ENCODE results near the gene HYOU1. TPM values are rescaled to one million over a fixed set of nuclear protein-coding genes. Genes with fewer than 3 reads are reported as not detected.

HYOU1 gene
- total and polyA plus RNA-seq, 2 experiments from 2014 or later, result 48.2 to 229 TPM

- H4K20me1 ChIP-seq (replicated peaks; ENCODE audit: insufficient read depth), result peaks cover 15% of the 10 kb centered on the region
- H3K27ac ChIP-seq (ENCODE audit: low read depth), result no peak overlapping the region
- no peak overlapping the region for H3K27ac Mint-ChIP-seq
- H3K4me3 ChIP-seq, result no peak overlapping the region
- ATAC-seq, result no peak
- H2AFZ ChIP-seq, result no peak overlapping the region
- H3K9me2 ChIP-seq (ENCODE audit: insufficient read depth), result no peaks in the 10 kb centered on the region
- peaks cover 71% of the 10 kb centered on the region for H3K36me3 Mint-ChIP-seq (ENCODE audit: low read depth)
- peaks cover 17% of the 10 kb centered on the region for H3K27me3 Mint-ChIP-seq (ENCODE audit: insufficient read depth, low read depth, poor library complexity)
- no peak for TF ChIP-seq ZNF114 (CRISPR knock-in tag; IDR thresholded peaks at IDR 0.05)
- no peaks in the 10 kb centered on the region for H3K27me3 ChIP-seq (ENCODE audit: insufficient read depth)
- no peak overlapping the region; the same call in 2 of the 3 replicates for H3K4me3 Mint-ChIP-seq
- peaks cover 12% of the 10 kb centered on the region; the same call in 1 of the 2 replicates for H3K4me1 ChIP-seq (ENCODE audit: insufficient read depth)
- H3K36me3 ChIP-seq (ENCODE audit: insufficient read depth), result peaks cover 34% of the 10 kb centered on the region
- H3F3A ChIP-seq (replicated peaks; ENCODE audit: low read depth), result peaks cover 32% of the 10 kb centered on the region
- H3K4me1 Mint-ChIP-seq, result peaks cover 25% of the 10 kb centered on the region
- H3K9me3 Mint-ChIP-seq, result no peaks in the 10 kb centered on the region; the same call in 2 of the 3 replicates
- H3K79me2 ChIP-seq (replicated peaks; ENCODE audit: insufficient read depth), result peaks cover 35% of the 10 kb centered on the region
- DNase-seq (ENCODE audit: low spot score), result no peak
- no peak overlapping the region for H3K4me2 ChIP-seq
These were observed 33.3 kb downstream of the HYOU1 start for GRCh38 chr11:119023741-119024140.

- Histone ChIP-seq H2AFZ (no peak overlapping the region), H3F3A (replicated peaks; ENCODE audit: low read depth) (peaks cover 44% of the 10 kb centered on the region), H3K9me2 (ENCODE audit: insufficient read depth) (no peaks in the 10 kb centered on the region), H3K27ac (ENCODE audit: low read depth) (no peak overlapping the region), H3K4me1 (ENCODE audit: insufficient read depth) (peaks cover 19% of the 10 kb centered on the region; the same call in 1 of the 2 replicates), H3K79me2 (replicated peaks; ENCODE audit: insufficient read depth) (peaks cover 49% of the 10 kb centered on the region), H3K4me2 (no peak overlapping the region), H4K20me1 (replicated peaks; ENCODE audit: insufficient read depth) (peaks cover 21% of the 10 kb centered on the region), H3K36me3 (ENCODE audit: insufficient read depth) (peaks cover 44% of the 10 kb centered on the region), H3K4me3 (no peak overlapping the region), H3K27me3 (ENCODE audit: insufficient read depth) (no peaks in the 10 kb centered on the region)
- Mint-ChIP-seq H3K27me3 (ENCODE audit: insufficient read depth, low read depth, poor library complexity) (peaks cover 10% of the 10 kb centered on the region), H3K27ac (no peak overlapping the region), H3K4me3 (no peak overlapping the region), H3K4me1 (peaks cover 10% of the 10 kb centered on the region), H3K9me3 (peaks cover 3% of the 10 kb centered on the region; the same call in 1 of the 3 replicates), H3K36me3 (ENCODE audit: low read depth) (peaks cover 69% of the 10 kb centered on the region)
- ATAC-seq (no peak), DNase-seq (ENCODE audit: low spot score) (no peak)
- TF ChIP-seq POLR2AphosphoS5 (IDR thresholded peaks at IDR 0.05; ENCODE audit: low read depth) (no peak), ZNF462 (CRISPR knock-in tag; IDR thresholded peaks at IDR 0.05) (no peak), ETS1 (IDR thresholded peaks at IDR 0.05) (no peak), EZH2 (IDR thresholded peaks at IDR 0.05; ENCODE audit: low read depth, unreplicated experiment) (no peak), ZNF114 (CRISPR knock-in tag; IDR thresholded peaks at IDR 0.05) (no peak), JUNB (IDR thresholded peaks at IDR 0.05; ENCODE audit: unreplicated experiment) (no peak), CTCF (conservative IDR thresholded peaks at IDR 0.05; ENCODE audit: low read depth in 2 of 2) (no peak), CREB1 (CRISPR knock-in tag; IDR thresholded peaks at IDR 0.05; ENCODE audit: low read depth) (no peak), REST (IDR thresholded peaks at IDR 0.05; ENCODE audit: unreplicated experiment) (no peak)
These were observed 35.4 kb downstream of the HYOU1 start for GRCh38 chr11:119021631-119022030.
